Activated CD8-positive, alpha-beta memory T cell treated with anti-CD3 and anti-CD28 coated beads for 4 hours (primary cell): ENCODE data around the gene LTK.

Source experiments
- DNase-seq, 2 donors: peaks; one replicate each; pipeline ENCODE4 v3.0.0-alpha.2; 2020; ENCODE audit warnings: low read depth in 2 of 2

The LTK gene

GRCh38 chr15:41530363-41530956 lies 16.8 kb upstream of the LTK start:
- DNase-seq = no peak

- no peak for DNase-seq
These were observed 9.5 kb upstream of the LTK start for GRCh38 chr15:41523097-41523496.

- no peak for DNase-seq
These were observed 8.0 kb upstream of the LTK start for GRCh38 chr15:41521614-41522013.

- DNase-seq = no peak
These were observed 7.0 kb upstream of the LTK start for GRCh38 chr15:41520636-41521035.

DNA sequence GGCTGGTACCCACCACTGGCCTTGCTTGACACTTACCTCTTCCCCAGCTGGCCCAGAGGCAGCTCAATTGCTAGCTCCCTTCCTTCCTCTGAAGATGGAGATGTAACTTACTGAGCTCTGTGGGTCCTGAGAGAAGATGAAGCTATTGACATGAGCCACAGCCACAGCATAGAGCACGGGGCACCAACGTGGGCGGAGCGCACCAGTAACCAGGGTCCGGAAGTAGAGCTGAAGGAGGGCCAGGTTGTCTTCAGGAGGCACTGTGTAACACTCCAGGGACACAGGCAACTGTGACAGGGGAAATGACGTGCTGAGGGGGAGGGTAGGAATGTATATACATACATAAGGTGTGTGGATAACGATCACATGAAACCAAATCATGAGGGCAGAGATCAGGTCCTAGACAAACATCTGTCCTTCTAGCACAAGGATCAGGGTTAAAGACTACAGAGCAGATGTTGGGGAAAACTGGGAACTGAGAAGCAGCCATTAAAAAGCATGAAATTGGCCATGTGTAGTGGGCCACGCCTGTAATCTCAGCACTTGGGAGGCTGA lies 4.3 kb upstream of the LTK start:
- no peak for DNase-seq

- no peak for DNase-seq
These were observed 604 bp downstream of the LTK start for GRCh38 chr15:41512940-41513505.

- no peak for DNase-seq
These were observed 1.1 kb downstream of the LTK start for GRCh38 chr15:41512512-41512939.

DNA sequence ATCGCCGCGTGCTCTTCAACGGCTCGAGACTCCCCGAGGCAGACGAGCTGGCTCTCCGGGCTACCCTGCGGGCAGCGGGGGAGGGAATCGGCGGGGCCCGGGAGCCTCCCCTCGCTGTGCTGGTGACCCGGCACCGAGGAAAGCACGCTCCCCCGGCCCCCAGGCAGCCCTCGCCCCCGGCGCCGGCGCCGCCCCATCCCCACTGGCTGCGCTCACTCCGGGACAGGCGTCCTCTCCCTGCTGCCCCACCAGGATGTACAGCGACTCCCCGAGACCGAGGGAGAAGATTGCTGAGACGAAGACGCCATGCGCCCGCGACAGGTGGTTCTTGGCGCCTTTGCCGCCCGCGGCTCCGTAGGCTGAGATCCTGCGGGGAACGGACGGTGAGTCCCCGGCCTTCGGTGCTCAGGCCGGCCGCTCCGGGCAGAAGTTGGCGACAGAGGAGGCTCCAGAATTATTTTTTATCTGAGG lies 1.7 kb downstream of the LTK start:
- no peak for DNase-seq

DNA sequence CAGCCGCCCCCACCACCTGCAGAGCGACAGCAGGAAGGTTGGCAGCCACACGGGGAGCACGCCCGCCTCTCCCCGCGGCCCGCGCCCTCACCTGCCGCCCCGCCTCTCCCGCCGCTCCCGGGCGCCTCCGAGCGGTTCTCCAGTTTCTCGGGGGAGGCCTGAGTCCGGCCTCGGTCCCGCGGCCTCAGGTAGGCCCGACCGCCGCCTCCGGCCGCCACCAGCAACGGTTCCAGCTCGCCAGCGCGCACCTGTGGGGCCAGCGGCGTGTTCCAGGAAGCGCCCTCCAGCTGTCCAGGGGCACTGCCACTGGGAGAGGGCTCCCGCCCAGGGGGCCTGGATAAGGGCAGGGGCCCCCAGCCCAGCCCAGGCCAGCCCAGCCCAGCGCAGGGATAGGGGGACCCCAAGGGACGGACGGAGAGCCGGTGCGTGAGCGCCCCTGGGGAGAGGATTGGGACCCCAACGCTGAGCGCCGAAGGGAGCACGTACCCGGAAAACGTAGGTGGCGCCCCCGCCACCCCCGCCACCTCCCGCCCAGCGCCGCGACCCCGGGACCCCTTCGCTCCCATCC lies 2.2 kb downstream of the LTK start:
- no peak for DNase-seq

DNA sequence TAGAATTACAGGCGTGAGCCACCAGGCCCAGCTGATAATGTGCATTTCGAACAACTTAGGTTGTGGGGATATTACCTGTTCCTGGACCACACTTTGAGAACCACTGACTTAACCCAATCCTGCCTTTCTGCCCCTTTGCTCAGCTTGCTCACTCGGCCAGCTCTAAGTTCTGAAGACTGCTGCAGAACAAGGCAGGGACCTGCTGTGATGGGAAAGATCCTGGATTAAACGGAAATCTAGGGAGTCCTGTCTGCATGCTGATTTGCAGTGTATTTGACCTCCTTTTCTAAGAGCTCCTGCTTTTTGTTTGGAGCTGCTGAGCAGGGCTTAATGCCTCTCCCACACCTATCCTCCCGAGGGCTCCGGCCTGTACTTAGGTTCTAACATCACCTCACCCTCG lies 2.9 kb downstream of the LTK start:
- DNase-seq = no peak

DNA sequence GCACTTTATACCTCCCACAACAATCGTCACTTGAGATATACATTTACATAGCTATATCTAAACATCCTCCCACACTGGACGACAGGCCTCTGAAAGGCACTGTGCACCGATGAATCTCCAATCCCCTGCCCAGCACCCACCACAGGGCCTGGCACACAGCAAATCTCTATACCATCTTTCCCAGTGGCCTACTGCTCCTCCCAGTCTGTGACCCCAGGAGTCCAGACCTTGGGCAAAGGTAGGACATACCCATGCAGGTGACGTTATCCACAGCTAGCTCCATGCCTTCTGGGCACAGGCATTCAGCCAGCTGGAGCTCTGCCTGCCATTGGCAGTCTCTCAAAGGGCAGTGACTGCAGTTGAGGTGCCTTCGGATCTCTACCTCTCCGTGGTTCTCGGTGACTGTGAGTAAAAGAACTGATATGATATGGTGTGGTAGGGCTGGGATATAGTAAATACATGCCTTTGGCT lies 5.8 kb downstream of the LTK start:
- DNase-seq = no peak

GRCh38 chr15:41506796-41507341 lies 6.8 kb downstream of the LTK start:
- DNase-seq = no peak

GRCh38 chr15:41505776-41506175 lies 7.9 kb downstream of the LTK start:
- no peak for DNase-seq

DNA sequence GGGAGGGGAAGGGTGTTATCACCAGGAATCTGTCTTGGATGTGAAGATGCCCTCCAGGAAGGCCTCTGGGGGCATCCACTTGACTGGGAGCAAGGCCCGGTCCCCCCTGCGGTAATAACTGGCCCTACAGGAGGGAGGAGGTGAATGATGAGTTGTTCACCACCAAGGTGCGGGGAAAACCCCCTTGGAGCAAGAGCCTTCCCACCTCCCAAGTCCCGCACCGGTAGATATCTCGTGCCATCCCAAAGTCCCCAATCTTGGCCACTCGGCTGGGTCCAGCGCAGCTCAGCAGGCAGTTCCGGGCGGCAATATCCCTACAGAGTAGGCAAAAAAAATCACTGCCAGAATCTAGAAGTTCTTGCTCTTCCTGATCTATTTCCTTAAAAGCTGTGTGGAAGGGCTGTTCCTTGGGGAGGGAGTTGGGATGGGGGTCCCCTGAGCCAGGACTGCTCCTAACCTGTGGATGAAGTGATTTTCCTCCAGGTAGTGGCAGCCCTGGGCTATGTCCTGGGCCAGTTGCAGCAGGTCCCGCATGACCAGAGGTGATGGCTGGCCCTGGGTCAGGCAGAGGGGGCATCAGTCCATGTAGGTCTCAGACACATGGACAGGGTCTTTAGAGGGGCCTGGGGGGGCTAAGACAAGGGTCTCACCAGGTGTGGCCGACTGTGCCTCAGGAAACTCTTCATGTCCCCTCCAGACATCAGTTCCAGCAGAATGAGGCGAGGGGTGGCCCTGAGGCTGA lies 8.7 kb downstream of the LTK start:
- DNase-seq = no peak

- no peak for DNase-seq
These were observed 10.0 kb downstream of the LTK start for GRCh38 chr15:41503669-41504010.

DNA sequence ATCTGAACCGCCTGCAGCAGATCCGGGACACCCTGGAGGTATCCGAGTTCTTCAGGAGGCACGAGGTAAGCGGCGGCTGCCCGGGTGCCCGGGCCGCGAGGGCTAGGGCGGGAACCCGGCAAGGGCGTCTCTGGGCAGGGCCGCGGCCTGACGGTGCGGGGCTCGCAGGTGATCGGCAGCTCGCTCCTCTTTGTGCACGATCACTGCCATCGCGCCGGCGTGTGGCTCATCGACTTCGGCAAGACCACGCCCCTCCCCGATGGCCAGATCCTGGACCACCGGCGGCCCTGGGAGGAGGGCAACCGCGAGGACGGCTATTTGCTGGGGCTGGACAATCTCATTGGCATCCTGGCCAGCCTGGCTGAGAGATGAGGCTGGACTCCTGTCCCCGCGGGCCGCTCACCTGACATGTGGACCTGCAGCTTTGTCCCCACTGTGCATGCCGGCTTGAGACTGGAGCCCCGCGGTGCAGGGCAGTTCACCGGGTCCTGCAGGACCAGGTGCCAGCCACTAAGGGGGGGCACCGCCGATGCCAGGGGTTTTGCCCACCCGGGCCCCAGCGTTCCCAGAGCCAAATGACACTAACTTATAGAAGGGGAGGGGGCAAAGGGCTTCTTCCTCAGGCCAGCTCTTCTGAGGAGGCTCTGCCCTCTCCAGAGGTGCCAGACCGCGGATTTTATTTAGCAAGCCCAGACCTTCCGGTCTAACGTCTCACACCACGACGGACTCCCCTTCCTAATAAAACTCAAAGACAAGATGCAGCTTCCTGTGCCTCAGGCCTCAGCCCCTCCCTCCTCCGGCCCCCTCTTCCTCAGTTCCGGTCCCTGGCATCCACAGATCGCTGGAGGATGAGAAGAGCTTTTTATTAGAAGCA lies 10.6 kb downstream of the LTK start:
- DNase-seq = no peak

GRCh38 chr15:41501931-41502794 lies 11.5 kb downstream of the LTK start:
- no peak for DNase-seq

- no peak for DNase-seq
These were observed 12.3 kb downstream of the LTK start for GRCh38 chr15:41501191-41501917.

DNA sequence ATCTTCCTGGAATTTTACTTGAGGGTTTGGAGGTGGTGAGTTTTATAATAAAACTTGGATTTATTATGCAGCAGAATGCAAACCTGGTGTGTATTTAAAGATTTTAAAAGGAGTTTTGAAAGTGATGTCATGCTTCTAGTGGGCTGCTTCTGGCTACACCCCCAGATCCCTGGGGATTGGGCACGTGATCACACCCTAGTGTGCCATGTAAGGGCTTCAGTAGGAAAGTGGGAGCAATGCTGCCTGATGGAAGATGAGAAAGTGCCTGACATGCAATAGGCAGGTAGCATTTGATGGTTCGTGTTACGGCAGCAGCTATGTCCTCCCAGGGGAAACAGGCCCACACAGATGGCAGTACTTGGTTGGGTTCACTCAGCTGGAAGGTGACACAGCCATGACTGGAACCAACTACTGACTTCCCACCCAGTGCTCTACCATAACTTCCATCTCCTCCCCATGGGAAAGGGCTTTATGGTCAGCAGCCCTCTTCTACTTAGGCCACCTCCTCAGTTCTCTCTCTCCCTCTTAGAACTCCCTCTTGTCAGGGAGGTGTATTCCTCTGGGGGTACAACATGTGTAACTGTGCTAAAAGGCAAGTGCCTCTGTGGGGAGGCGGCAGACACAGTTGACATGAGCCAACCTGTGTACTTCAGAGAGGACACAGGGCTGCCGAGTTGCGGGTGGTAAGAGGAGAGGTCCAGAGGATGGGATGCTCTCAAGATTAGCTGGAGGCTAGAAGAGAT lies 14.3 kb downstream of the LTK start:
- no peak for DNase-seq
